ENCODE data around the gene PPP2R5B. TPM values are rescaled to one million over a fixed set of nuclear protein-coding genes. Genes with fewer than 3 reads are reported as not detected.

PPP2R5B gene
- total and polyA plus RNA-seq, 9 of the 15 experiments (the other 6 are each of a cell fraction or from before 2014, with no cell fraction given): 0.10 to 7.8 (median 3.3) TPM

DNA sequence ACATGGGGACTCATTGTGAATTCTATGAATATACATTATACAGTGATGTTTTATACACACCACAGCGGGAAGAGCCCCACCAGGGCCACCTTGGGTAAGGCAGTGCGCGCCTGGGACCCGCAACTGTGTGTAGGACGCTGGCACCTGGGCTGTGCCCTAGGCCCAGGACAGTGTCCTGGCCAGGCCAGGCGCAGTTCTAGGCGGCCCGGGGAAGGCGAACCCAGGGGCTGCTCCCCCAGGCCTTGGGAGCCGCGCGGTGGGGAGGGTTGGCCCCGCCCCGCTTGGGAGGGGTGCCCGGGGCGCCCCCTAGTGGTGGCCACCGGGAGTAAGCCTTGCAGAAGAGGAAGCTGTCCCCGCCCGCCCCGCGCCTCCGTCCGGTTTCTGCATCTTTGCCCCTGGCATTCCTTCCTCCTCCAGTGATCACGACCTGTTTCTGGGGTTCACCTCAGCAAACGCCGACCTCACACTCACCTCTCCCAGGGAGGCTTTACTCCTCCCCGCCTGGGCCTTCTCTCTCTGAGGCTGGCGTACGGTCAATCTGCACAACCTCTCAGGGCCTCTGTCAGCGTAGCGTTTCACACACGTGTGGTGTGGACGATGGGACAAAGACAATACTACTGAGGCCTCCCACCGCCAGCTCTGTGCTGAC, 36.6 kb upstream of the PPP2R5B start (continued):
- TF ChIP-seq, protein P1, sequence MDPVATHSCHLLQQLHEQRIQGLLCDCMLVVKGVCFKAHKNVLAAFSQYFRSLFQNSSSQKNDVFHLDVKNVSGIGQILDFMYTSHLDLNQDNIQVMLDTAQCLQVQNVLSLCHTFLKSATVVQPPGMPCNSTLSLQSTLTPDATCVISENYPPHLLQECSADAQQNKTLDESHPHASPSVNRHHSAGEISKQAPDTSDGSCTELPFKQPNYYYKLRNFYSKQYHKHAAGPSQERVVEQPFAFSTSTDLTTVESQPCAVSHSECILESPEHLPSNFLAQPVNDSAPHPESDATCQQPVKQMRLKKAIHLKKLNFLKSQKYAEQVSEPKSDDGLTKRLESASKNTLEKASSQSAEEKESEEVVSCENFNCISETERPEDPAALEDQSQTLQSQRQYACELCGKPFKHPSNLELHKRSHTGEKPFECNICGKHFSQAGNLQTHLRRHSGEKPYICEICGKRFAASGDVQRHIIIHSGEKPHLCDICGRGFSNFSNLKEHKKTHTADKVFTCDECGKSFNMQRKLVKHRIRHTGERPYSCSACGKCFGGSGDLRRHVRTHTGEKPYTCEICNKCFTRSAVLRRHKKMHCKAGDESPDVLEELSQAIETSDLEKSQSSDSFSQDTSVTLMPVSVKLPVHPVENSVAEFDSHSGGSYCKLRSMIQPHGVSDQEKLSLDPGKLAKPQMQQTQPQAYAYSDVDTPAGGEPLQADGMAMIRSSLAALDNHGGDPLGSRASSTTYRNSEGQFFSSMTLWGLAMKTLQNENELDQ (CRISPR knock-in tag; IDR thresholded peaks at IDR 0.05; ENCODE audit: borderline replicate concordance): 0 out of 2 replicates have a peak, but pooled peaks have one; percentile 72
- TF ChIP-seq KAT7 (CRISPR knock-in tag; IDR thresholded peaks at IDR 0.05; ENCODE audit: borderline replicate concordance) (0 out of 2 replicates have a peak, but pooled peaks have one; percentile 88), SIN3A (IDR thresholded peaks at IDR 0.05; ENCODE audit: borderline replicate concordance in 2 of 2, control insufficient read depth in 1 of 2, low read depth in 2 of 2, low read length in 2 of 2) (peak in 1 of 2 experiments; percentile 32; a peak in 1 of 4 replicates), ZNF511 (CRISPR knock-in tag; IDR thresholded peaks at IDR 0.05) (0 out of 2 replicates have a peak, but pooled peaks have one; percentile 12), ZBTB33 (CRISPR knock-in tag; IDR thresholded peaks at IDR 0.05) (peak; percentile 58; the same call in 1 of the 2 replicates), SMARCE1 (IDR thresholded peaks at IDR 0.05) (0 out of 2 replicates have a peak, but pooled peaks have one; percentile 38), ID3 (CRISPR knock-in tag; IDR thresholded peaks at IDR 0.05) (no peak), ID3 (tag; IDR thresholded peaks at IDR 0.05) (peak; percentile 58; the same call in 1 of the 2 replicates), RAD21 (CRISPR knock-in tag; conservative IDR thresholded peaks at IDR 0.05 in 1 of 2, IDR thresholded peaks at IDR 0.05 in 1 of 2) (peak; percentile 41 to 55; a peak in 3 of 4 replicates), RBBP5 (IDR thresholded peaks at IDR 0.05; ENCODE audit: borderline replicate concordance, insufficient read depth, low read length, poor library complexity, severe bottlenecking) (peak; percentile 52), LCOR (CRISPR knock-in tag; IDR thresholded peaks at IDR 0.05) (peak; percentile 20; the same call in 1 of the 2 replicates), NRF1 (conservative IDR thresholded peaks at IDR 0.05 in 1 of 2, IDR thresholded peaks at IDR 0.05 in 1 of 2) (peak; percentile 21 to 47; a peak in 2 of 4 replicates), NFIX (CRISPR knock-in tag; IDR thresholded peaks at IDR 0.05; ENCODE audit: low read depth) (no peak), FOXK1 (CRISPR knock-in tag; IDR thresholded peaks at IDR 0.05; ENCODE audit: borderline replicate concordance) (0 out of 2 replicates have a peak, but pooled peaks have one; percentile 66)
- TF ChIP-seq, protein P2, sequence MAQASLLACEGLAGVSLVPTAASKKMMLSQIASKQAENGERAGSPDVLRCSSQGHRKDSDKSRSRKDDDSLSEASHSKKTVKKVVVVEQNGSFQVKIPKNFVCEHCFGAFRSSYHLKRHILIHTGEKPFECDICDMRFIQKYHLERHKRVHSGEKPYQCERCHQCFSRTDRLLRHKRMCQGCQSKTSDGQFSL (CRISPR knock-in tag; IDR thresholded peaks at IDR 0.05): peak; percentile 82; the same call in 1 of the 2 replicates
- TF ChIP-seq, protein P2 (tag; IDR thresholded peaks at IDR 0.05): peak in 1 of 2 experiments; percentile 67; a peak in 1 of 4 replicates
